SU-DHL-6 (cell line): ENCODE measurements around the gene RALGAPA1.
"Not testable (repeated sequence)": the region's sequence is repeated elsewhere in the genome, so short reads cannot be mapped to it uniquely, and the experiment has no call there.

Experiments used
- H2AFZ ChIP-seq: fragments of 200-600 bp; sonication (generic); 2 replicates; pipeline ENCODE4 v1.6.1; 2014; ENCODE audit warnings: low read depth, mild to moderate bottlenecking, moderate library complexity, mixed read lengths, antibody characterized with exemption, low read length; ENCODE audit not compliant: severe bottlenecking
- H3F3A ChIP-seq: fragments of 200-600 bp; shearing (Covaris generic); 2 replicates; pipeline ENCODE4 v1.6.0; 2016; ENCODE audit warnings: antibody characterized with exemption, mild to moderate bottlenecking; ENCODE audit not compliant: insufficient read depth
- H3K27ac ChIP-seq: fragments of 200-600 bp; sonication (generic); 2 replicates; pipeline ENCODE4 v1.5.1; 2016; ENCODE audit warnings: low read depth, mild to moderate bottlenecking, low read length, moderate library complexity, mixed read lengths
- H3K27me3 ChIP-seq: fragments of 200-600 bp; sonication (generic), shearing (Covaris generic); 2 replicates; pipeline ENCODE4 v1.6.0; 2014; ENCODE audit warnings: mild to moderate bottlenecking, low read length
- H3K36me3 ChIP-seq: fragments of 200-600 bp; sonication (generic); 2 replicates; pipeline ENCODE4 v1.6.1; 2014; ENCODE audit warnings: mild to moderate bottlenecking, low read length, mixed read lengths
- H3K4me2 ChIP-seq: fragments of 300-600, 200-600 bp; shearing (Covaris generic), sonication (generic); 2 replicates; pipeline ENCODE4 v1.6.0; 2014; ENCODE audit warnings: low read length, low read depth, mild to moderate bottlenecking; ENCODE audit not compliant: poor library complexity, severe bottlenecking
- H3K4me3 ChIP-seq: fragments of 200-600 bp; sonication (generic); 2 replicates; pipeline ENCODE4 v1.5.1; 2014; ENCODE audit warnings: antibody characterized with exemption, low read length, mild to moderate bottlenecking, mixed read lengths; ENCODE audit not compliant: insufficient read depth, poor library complexity, severe bottlenecking
- H3K79me2 ChIP-seq: fragments of 200-600 bp; sonication (generic); 2 replicates; pipeline ENCODE4 v1.6.1; 2014; ENCODE audit warnings: mild to moderate bottlenecking, low read length, moderate library complexity; ENCODE audit not compliant: insufficient read depth
- H3K9ac ChIP-seq: fragments of 200-600 bp; sonication (generic); 2 replicates; pipeline ENCODE4 v1.7.0; 2014; ENCODE audit warnings: mild to moderate bottlenecking, low read length
- H3K9me2 ChIP-seq: fragments of 200-600 bp; sonication (generic); replicated peaks from 2 replicates; pipeline ENCODE4 v1.6.1; 2014; ENCODE audit warnings: low read length; ENCODE audit not compliant: insufficient read depth
- H3K9me3 ChIP-seq: fragments of 200-600 bp; sonication (generic); 2 replicates; pipeline ENCODE4 v1.6.1; 2014; ENCODE audit warnings: low read length, mixed read lengths; ENCODE audit not compliant: insufficient read depth
- H4K20me1 ChIP-seq: fragments of 200-600 bp; sonication (generic); 2 replicates; pipeline ENCODE4 v1.6.1; 2014; ENCODE audit warnings: low read depth, mild to moderate bottlenecking, antibody characterized with exemption, low read length, moderate library complexity, mixed read lengths
- CTCF ChIP-seq: fragments of 200-600 bp; sonication (generic); IDR thresholded peaks from one replicate; pipeline ENCODE4 v1.5.1; 2017; ENCODE audit warnings: antibody characterized with exemption, mild to moderate bottlenecking, low read length, moderate library complexity; ENCODE audit not compliant: insufficient read depth, poor library complexity, severe bottlenecking
- EZH2phosphoT487 ChIP-seq: fragments of 200-600 bp; sonication (generic), shearing (Covaris generic); conservative IDR thresholded peaks from 2 replicates; pipeline ENCODE4 v1.6.1; 2018; ENCODE audit warnings: mild to moderate bottlenecking, antibody characterized with exemption, low read length, moderate library complexity, mixed read lengths

Gene RALGAPA1

DNA sequence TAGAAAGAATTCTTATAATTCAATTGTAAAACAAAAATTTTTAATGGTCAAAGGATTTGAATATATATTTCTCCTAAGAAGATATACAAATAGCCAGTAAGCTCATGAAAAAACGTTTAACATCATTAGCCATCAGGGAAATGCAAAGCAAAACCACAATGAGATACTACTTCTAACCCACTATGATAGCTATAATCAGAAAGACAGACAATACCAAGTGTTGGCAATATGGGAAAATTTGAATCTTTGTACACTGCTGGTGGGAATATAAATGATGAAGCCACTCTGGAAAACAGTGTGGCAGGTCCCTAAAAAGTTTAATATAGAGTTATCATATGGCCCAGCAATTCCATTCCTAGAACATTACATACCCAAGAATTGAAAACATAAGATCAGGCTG, 25.4 kb downstream of the RALGAPA1 start:
- Histone ChIP-seq H3K9me3 (no peaks in the 10 kb centered on the region), H3K79me2 (no peaks in the 10 kb centered on the region), H3K27ac (no peak overlapping the region), H3K9ac (no peak overlapping the region), H3K9me2 (no peaks in the 10 kb centered on the region), H3K4me2 (no peak overlapping the region), H3K4me3 (no peak overlapping the region), H3K36me3 (no peaks in the 10 kb centered on the region), H3F3A (no peaks in the 10 kb centered on the region), H2AFZ (no peak overlapping the region), H3K27me3 (no peaks in the 10 kb centered on the region), H4K20me1 (no peaks in the 10 kb centered on the region; the same call in 1 of the 2 replicates)
- TF ChIP-seq CTCF, result no peak
- no peak for TF ChIP-seq EZH2phosphoT487

DNA sequence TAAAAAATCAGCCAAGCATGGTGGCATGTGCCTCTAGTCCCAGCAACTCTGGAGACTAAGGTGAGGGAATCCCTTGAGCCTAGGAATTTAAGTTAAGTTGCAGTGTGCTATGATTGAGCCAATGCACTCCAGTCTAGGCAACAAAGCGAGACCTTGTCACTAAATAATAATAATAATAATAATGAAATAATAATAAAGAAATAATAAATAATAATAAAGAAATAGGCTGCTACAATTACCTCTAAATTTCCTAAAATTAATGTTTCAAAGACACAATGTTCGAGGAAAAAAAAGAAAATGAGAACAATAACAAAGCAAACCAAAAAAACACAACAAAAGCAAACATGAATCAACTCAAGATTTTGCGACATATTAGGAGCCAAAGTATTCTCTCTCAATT, 29.7 kb downstream of the RALGAPA1 start:
- Histone ChIP-seq H3K27me3 (no peaks in the 10 kb centered on the region), H3K27ac (no peak overlapping the region), H3K4me3 (no peak overlapping the region), H2AFZ (no peak overlapping the region), H3F3A (0 out of 2 replicates have a peak, but pooled peaks cover 6% of the 10 kb centered on the region), H3K79me2 (no peaks in the 10 kb centered on the region), H3K9me3 (no peaks in the 10 kb centered on the region), H3K4me2 (no peak overlapping the region), H3K9ac (no peak overlapping the region), H4K20me1 (no peaks in the 10 kb centered on the region; the same call in 1 of the 2 replicates), H3K9me2 (no peaks in the 10 kb centered on the region), H3K36me3 (peaks cover 9% of the 10 kb centered on the region; the same call in 1 of the 2 replicates)
- no peak for TF ChIP-seq EZH2phosphoT487
- TF ChIP-seq CTCF, result no peak

DNA sequence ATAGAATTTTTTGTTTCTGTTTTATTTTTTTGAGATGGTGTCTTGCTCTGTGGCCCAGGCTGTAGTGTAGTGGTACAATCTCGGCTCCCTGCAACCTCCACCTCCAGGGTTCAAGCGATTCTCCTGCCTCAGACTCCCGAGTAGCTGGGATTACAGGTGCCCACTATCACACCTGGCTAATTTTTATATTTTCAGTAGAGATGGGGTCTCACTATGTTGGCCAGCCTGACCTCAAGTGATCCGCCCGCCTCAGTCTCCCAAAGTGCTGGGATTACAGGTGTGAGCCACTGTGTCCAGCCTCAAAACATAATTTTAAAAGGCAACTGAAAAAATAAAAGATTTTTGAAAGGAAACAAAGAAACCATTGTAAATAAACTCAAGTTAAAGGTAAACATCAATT, 31.5 kb downstream of the RALGAPA1 start:
- H3K27ac ChIP-seq, H3F3A ChIP-seq, H3K9ac ChIP-seq, H2AFZ ChIP-seq, H3K4me2 ChIP-seq, H3K4me3 ChIP-seq, H3K9me2 ChIP-seq, H4K20me1 ChIP-seq, H3K9me3 ChIP-seq, H3K27me3 ChIP-seq, H3K79me2 ChIP-seq: not testable (repeated sequence)
- peaks cover 10% of the 10 kb centered on the region; the same call in 1 of the 2 replicates for H3K36me3 ChIP-seq

DNA sequence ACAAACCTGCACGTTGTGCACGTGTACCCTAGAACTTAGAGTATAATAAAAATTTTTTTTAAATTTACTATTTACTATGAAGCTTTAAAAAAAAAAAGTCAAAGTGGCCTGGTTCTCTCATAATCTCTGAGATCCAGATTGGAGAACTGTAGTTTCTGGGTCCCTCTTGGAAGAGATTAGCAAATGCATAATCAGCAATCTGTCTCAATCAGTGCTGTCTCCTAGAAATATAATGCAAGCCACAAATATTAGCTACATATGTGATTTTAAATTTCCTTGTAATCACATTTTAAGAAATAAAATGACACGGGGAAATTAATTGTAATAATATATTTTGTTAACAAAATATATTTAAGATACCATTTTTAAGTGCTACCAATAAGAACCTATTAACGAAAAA, 32.3 kb downstream of the RALGAPA1 start:
- Histone ChIP-seq H3F3A (0 out of 2 replicates have a peak, but pooled peaks cover 6% of the 10 kb centered on the region), H3K79me2 (no peaks in the 10 kb centered on the region), H3K9me2 (no peaks in the 10 kb centered on the region), H3K27ac (no peak overlapping the region), H4K20me1 (no peaks in the 10 kb centered on the region; the same call in 1 of the 2 replicates), H3K4me3 (no peak overlapping the region), H3K4me2 (no peak overlapping the region), H3K9ac (no peak overlapping the region), H3K36me3 (peaks cover 10% of the 10 kb centered on the region; the same call in 1 of the 2 replicates), H2AFZ (no peak overlapping the region), H3K27me3 (no peaks in the 10 kb centered on the region), H3K9me3 (no peaks in the 10 kb centered on the region)
- TF ChIP-seq EZH2phosphoT487, result no peak
- no peak for TF ChIP-seq CTCF

GRCh38 chr14:35776085-35776484, 33.0 kb downstream of the RALGAPA1 start:
- H3F3A ChIP-seq, H3K79me2 ChIP-seq, H3K9ac ChIP-seq, H3K4me3 ChIP-seq, H3K4me2 ChIP-seq, H4K20me1 ChIP-seq, H3K9me2 ChIP-seq, H3K9me3 ChIP-seq, H3K27ac ChIP-seq, H3K27me3 ChIP-seq, H2AFZ ChIP-seq: not testable (repeated sequence)
- peaks cover 10% of the 10 kb centered on the region; the same call in 1 of the 2 replicates for H3K36me3 ChIP-seq
